T follicular helper cell (primary cell): ENCODE measurements around the gene ADPRH.
A peak's percentile ranks its signal among the peaks of the same experiment; 100 is the strongest.
"Not testable (repeated sequence)": the region's sequence is repeated elsewhere in the genome, so short reads cannot be mapped to it uniquely, and the experiment has no call there.

Experiments
- DNase-seq: peaks from one replicate; pipeline ENCODE4 v3.0.0-alpha.2; 2020; ENCODE audit warnings: low read depth

The ADPRH gene

GRCh38 chr3:119559441-119559963 is 19.8 kb upstream of the ADPRH start, which contains the start of gene CD80:
Gene CD80 (minus strand): TSS chr3:119559614. CDS start chr3:119557728, 1,886 bp downstream.
- peak; percentile 15 for DNase-seq

- no peak for DNase-seq
Measured at GRCh38 chr3:119560160-119560559, 19.1 kb upstream of the ADPRH start.

GRCh38 chr3:119562307-119562961 is 16.9 kb upstream of the ADPRH start:
- peak; percentile 12 for DNase-seq

GRCh38 chr3:119563334-119563733 is 16.0 kb upstream of the ADPRH start:
- DNase-seq = not testable (repeated sequence)

GRCh38 chr3:119569156-119569555 is 10.1 kb upstream of the ADPRH start:
- DNase-seq = no peak

GRCh38 chr3:119570229-119570628 is 9.1 kb upstream of the ADPRH start:
- DNase-seq = no peak

GRCh38 chr3:119571230-119571629 is 8.1 kb upstream of the ADPRH start:
- DNase-seq = no peak

- no peak for DNase-seq
Measured at GRCh38 chr3:119571688-119572087, 7.6 kb upstream of the ADPRH start.

GRCh38 chr3:119575507-119575906 is 3.8 kb upstream of the ADPRH start:
- no peak for DNase-seq

- DNase-seq = no peak
Measured at GRCh38 chr3:119580067-119580760, 922 bp downstream of the ADPRH start.

- DNase-seq = no peak
Measured at GRCh38 chr3:119582178-119582577, 2.9 kb downstream of the ADPRH start.

- DNase-seq = no peak
Measured at GRCh38 chr3:119585208-119585607, 5.9 kb downstream of the ADPRH start.

GRCh38 chr3:119585856-119586570 is 6.7 kb downstream of the ADPRH start:
- DNase-seq = no peak

- no peak for DNase-seq
Measured at GRCh38 chr3:119586733-119587172, 7.5 kb downstream of the ADPRH start.

GRCh38 chr3:119588112-119588511 is 8.8 kb downstream of the ADPRH start:
- DNase-seq = no peak

- no peak for DNase-seq
Measured at GRCh38 chr3:119589102-119589773, 9.9 kb downstream of the ADPRH start.

- no peak for DNase-seq
Measured at GRCh38 chr3:119590706-119591105, 11.4 kb downstream of the ADPRH start.

GRCh38 chr3:119592861-119593260 is 13.6 kb downstream of the ADPRH start:
- no peak for DNase-seq

- DNase-seq = no peak
Measured at GRCh38 chr3:119594066-119594465, 14.8 kb downstream of the ADPRH start.

GRCh38 chr3:119594929-119595328 is 15.6 kb downstream of the ADPRH start:
- DNase-seq = not testable (repeated sequence)

GRCh38 chr3:119595639-119596334 is 16.5 kb downstream of the ADPRH start:
- DNase-seq = no peak
